ENCODE data around the gene C1orf210.

C1orf210 gene

GRCh38 chr1:43232074-43232473 lies 53.3 kb downstream of the C1orf210 start:
- Histone ChIP-seq H3K9ac (ENCODE audit: low read depth, low read length, poor library complexity, severe bottlenecking) (no peak overlapping the region), H3K9me2 (replicated peaks; ENCODE audit: low read depth, low read length) (no peaks in the 10 kb centered on the region), H3K36me3 (ENCODE audit: insufficient read depth, low read length) (no peaks in the 10 kb centered on the region), H3K4me2 (ENCODE audit: low read depth, low read length, poor library complexity, severe bottlenecking) (no peak overlapping the region), H3K79me2 (ENCODE audit: insufficient read depth, low read length) (no peaks in the 10 kb centered on the region), H2AFZ (ENCODE audit: low read length) (no peak overlapping the region), H4K20me1 (ENCODE audit: insufficient read depth, low read length, poor library complexity, severe bottlenecking) (no peaks in the 10 kb centered on the region), H3K9me3 (ENCODE audit: insufficient read depth, low read depth, low read length) (no peaks in the 10 kb centered on the region), H3K27me3 (ENCODE audit: insufficient read depth, low read length, poor library complexity, severe bottlenecking) (no peaks in the 10 kb centered on the region), H3F3A (ENCODE audit: low read depth) (no peaks in the 10 kb centered on the region), H3K4me1 (ENCODE audit: insufficient read depth, low read length, poor library complexity, severe bottlenecking) (no peaks in the 10 kb centered on the region), H3K4me3 (ENCODE audit: low read length, poor library complexity, severe bottlenecking) (no peak overlapping the region)
- TF ChIP-seq CTCF (conservative IDR thresholded peaks at IDR 0.05; ENCODE audit: low read length) (no peak), EZH2phosphoT487 (IDR thresholded peaks at IDR 0.05; ENCODE audit: borderline replicate concordance) (no peak)

Measured in Loucy (cell line).